Activated naive CD8-positive, alpha-beta T cell treated with anti-CD3 and anti-CD28 coated beads for 36 hours (primary cell): ENCODE measurements around the gene CCNQ. TPM values are rescaled to one million over a fixed set of nuclear protein-coding genes. Genes with fewer than 3 reads are reported as not detected.

Experiments
- DNase-seq: peaks from one replicate; pipeline ENCODE4 v3.0.0; 2021
- H3K27ac Mint-ChIP-seq: one replicate; pipeline ENCODE4 v1.8.0; 2022; ENCODE audit warnings: mild to moderate bottlenecking, moderate library complexity, mixed read lengths
- H3K27me3 Mint-ChIP-seq: one replicate; pipeline ENCODE4 v1.8.0; 2022; ENCODE audit warnings: mild to moderate bottlenecking, mixed read lengths
- H3K36me3 Mint-ChIP-seq: one replicate; pipeline ENCODE4 v1.8.0; 2021; ENCODE audit warnings: mild to moderate bottlenecking, mixed read lengths
- H3K4me1 Mint-ChIP-seq: one replicate; pipeline ENCODE4 v1.8.0; 2021; ENCODE audit warnings: mixed read lengths
- H3K4me3 Mint-ChIP-seq: one replicate; pipeline ENCODE4 v1.8.0; 2022; ENCODE audit warnings: mild to moderate bottlenecking, moderate library complexity, mixed read lengths
- H3K9me3 Mint-ChIP-seq: one replicate; pipeline ENCODE4 v1.8.0; 2022; ENCODE audit warnings: mixed read lengths
- total RNA-seq, 2 experiments: library from RNA; stranded (reverse); gene quantifications; one replicate each; pipeline ENCODE4 v1.2.3, GENCODE V29; 2021

The CCNQ gene
- total RNA-seq, 2 experiments from 2014 or later, result 24.8 to 25.5 TPM

DNA sequence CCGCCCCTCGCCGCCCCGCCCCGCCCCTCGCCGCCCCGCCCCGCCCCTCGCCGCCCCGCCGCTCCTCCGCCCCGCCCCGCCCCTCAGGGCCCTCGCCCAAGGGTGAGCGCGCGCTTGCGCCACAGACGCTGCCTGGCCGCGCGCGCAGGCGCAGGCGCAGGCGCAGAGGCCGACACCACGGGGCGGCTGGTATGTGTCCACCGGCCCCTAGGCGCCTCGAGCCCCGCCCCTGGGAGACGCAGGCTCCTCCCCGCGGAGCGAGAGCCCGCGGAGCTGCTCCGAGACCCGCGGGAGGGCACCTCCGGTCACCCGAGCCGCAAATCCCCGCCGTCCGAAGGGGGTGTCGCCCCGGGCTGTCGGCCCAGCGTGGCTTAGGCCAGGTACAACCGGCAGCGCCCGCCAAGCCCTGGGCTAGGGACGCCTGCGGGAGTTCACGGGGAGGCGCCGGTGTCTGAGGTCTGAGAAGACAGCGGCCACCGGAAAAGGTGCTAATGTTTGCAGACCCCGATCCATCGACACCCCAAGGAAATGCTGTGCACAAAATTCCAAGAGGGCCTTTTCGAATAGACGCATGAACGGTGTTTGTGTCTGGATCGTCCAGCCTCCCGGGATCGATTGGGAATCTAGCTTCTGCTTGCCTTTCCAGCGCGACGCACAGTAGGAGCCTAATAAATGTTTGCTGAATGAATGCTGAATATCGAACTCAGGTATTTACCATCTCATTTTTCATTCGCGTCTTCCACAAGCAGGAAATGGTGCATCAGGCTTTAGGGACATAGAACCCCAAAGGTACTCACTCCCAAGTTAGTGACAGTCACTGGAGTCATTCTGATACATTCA is 473 bp upstream of the CCNQ start:
- H3K9me3 Mint-ChIP-seq, result no peaks in the 10 kb centered on the region

DNA sequence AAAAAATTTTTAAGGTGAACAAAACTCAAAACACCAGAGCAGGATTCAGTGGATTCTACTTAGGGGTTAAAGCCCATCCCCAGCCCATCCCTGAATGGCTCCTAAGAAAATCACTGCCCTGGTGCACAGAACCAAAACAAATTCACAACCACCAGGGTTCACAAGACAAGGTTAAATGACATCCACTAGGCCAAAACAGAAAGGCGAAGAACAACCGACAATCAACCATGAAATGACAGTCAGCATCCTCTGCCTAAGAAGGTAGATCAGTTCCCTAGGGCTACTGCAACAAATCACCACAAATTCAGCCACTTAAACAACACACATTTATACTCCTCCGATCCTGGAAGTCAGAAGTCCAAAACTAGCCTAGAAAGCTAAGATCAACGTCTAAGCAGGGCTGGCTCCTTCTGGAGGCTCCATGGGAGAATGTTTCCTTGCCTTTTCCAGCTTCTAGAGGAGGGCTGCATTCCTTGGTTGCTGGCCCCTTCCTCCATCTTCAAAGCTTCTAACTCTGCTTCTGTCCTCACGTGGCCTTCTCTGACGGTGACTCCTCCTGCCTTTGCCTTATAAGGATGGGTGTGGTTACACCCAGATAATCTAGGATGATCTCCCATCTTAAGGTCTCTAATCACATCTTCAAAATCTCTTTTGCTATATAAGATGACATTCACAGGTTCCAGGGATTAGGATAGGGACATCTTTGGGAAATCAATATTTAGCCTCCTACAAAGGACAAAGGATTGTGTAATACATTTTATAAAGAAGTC is 1.8 kb downstream of the CCNQ start:
- Mint-ChIP-seq H3K4me1 (peaks cover 17% of the 10 kb centered on the region), H3K27me3 (no peaks in the 10 kb centered on the region), H3K36me3 (peaks cover 7% of the 10 kb centered on the region), H3K4me3 (peak overlapping the region; percentile 85), H3K27ac (no peak overlapping the region), H3K9me3 (no peaks in the 10 kb centered on the region)
- DNase-seq, result no peak

More for the DNA sequence above, 473 bp upstream of the CCNQ start:
- Mint-ChIP-seq H3K36me3 (peaks cover 7% of the 10 kb centered on the region), H3K4me1 (peaks cover 20% of the 10 kb centered on the region), H3K27ac (peak overlapping the region; percentile 25), H3K4me3 (peak overlapping the region; percentile 83), H3K27me3 (no peaks in the 10 kb centered on the region)
- peak; percentile 91 for DNase-seq

DNA sequence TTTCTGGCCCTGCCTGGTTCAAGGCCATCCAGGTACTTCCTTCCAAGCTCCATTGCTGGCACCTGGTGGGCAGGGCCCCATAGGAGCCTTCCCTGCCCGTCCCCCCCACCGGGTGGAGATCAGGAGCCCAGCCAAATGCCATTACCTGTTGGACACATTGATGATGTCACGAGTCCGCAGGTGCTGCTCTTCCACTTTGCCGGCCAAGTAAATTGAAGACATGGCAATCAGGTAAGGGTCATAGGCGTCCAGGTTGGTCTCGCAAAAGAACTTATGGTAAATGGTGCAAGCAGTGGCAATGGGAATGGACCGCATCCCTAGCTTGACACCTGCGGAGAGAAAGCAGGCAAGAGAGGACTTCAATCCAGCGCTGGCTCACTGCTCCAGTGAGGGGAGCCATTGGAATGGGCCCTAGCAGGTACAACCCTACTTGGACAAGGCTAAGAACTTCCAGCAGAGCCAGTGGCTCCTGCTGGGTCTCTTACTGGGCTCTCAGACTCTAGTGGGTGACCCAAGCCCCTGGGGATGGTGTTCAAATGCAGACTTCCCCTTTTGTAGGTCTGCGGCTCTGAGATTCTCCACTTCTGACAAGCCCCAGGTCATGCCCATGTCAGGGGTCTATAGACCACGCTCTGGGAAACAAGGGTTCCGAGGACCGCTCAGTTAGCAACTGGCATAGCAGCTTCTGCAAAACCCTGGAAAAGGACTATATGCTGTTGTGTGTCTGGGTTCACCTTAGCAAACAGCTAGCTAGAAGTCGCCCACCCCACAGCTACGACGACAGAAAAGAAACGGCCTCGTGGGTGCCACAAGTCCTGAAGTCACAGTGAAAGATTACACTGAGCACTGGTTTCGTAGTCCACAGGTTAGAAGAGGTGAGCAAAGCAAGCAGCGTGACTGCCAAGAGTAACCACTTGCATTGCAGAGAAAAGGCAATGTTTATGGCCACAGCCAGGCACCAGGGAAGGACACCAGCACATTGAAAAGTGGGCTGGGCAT is 2.8 kb downstream of the CCNQ start:
- Mint-ChIP-seq H3K36me3 (peaks cover 7% of the 10 kb centered on the region), H3K9me3 (no peaks in the 10 kb centered on the region), H3K4me1 (peaks cover 17% of the 10 kb centered on the region), H3K27me3 (no peaks in the 10 kb centered on the region), H3K27ac (no peak overlapping the region), H3K4me3 (no peak overlapping the region)
- DNase-seq, result no peak

- DNase-seq, result no peak
- peaks cover 7% of the 10 kb centered on the region for H3K36me3 Mint-ChIP-seq
- peaks cover 15% of the 10 kb centered on the region for H3K4me1 Mint-ChIP-seq
- no peaks in the 10 kb centered on the region for H3K27me3 Mint-ChIP-seq
- H3K9me3 Mint-ChIP-seq, result no peaks in the 10 kb centered on the region
- H3K4me3 Mint-ChIP-seq, result no peak overlapping the region
- H3K27ac Mint-ChIP-seq, result no peak overlapping the region
These were observed 3.6 kb downstream of the CCNQ start for GRCh38 chrX:153595387-153595786.

DNA sequence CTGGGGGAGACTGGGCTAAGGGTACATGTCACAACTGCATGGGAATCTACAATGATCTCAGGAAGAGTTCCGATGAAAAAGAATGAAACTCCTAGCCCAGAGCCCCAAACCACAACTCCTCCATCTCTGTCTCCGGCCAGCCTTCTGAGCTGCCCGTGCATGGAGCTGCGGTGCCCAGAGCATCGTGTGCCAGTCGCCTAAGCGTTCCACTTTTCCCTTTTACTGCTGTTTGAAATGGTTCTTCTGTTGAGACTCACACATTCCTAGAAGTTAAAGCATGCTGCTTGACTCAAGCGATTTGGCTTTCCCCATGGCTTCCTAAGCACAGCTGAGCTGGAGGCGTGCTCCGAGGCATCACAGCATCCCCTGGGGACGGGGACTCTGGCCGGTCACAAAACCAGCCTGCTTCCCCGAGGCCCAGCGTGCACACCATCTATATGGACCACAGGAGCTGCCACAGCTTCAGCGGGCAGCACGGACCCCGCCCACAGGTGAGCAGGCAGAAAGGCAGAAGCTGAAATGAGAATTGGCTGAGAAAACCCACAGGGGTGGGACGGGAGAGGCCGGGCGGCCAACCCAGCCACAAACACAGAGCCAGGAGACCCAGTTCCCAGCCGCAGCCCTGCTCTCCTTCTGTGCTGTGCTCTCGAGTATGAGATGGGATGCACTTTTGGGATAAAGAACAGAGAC is 5.0 kb downstream of the CCNQ start:
- peaks cover 7% of the 10 kb centered on the region for H3K36me3 Mint-ChIP-seq
- no peak overlapping the region for H3K27ac Mint-ChIP-seq
- H3K9me3 Mint-ChIP-seq, result no peaks in the 10 kb centered on the region
- no peaks in the 10 kb centered on the region for H3K27me3 Mint-ChIP-seq
- no peak for DNase-seq
- no peak overlapping the region for H3K4me3 Mint-ChIP-seq
- H3K4me1 Mint-ChIP-seq, result peaks cover 9% of the 10 kb centered on the region

- no peak overlapping the region for H3K4me3 Mint-ChIP-seq
- H3K27me3 Mint-ChIP-seq, result no peaks in the 10 kb centered on the region
- no peak overlapping the region for H3K27ac Mint-ChIP-seq
- no peaks in the 10 kb centered on the region for H3K9me3 Mint-ChIP-seq
- H3K36me3 Mint-ChIP-seq, result peaks cover 7% of the 10 kb centered on the region
- DNase-seq, result no peak
- peaks cover 9% of the 10 kb centered on the region for H3K4me1 Mint-ChIP-seq
These were observed 5.8 kb downstream of the CCNQ start for GRCh38 chrX:153592966-153593688.

DNA sequence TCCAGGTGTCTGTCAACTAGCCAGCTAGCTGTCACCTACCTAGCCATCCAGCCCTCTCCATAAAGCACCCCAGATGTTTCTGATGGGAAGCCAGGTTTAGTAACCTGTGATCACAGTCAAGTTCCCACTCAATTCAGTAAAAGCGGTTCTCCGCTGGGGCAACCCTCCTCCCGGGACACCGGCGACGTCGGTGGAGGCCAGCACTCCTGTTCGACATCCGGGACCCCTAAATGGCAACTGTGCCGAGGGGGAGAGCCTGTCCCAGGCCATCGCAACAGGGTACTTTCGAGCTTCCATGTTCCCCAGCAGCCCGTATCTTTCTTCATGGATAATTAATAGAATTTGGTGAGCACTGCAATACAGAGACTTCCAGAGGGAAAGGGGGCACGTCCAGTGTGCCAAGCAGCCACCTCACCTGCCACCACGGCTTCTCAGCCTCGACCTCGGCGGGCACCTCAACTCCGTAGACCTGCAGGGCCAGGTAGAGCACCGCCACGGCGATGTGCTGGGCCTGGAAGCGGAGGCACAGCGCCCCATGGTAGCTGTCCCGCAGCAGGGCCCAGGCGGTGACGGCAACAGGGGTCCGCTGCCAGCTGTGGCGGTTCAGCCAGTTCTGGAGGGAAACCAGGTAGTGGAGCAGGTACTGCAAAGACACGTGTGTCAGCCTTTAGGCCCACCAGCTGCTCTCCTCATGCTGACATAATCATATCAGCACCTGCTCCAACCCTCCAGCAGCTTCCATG is 6.7 kb downstream of the CCNQ start:
- DNase-seq, result no peak
- H3K36me3 Mint-ChIP-seq, result peaks cover 4% of the 10 kb centered on the region
- no peaks in the 10 kb centered on the region for H3K9me3 Mint-ChIP-seq
- H3K27me3 Mint-ChIP-seq, result no peaks in the 10 kb centered on the region
- no peak overlapping the region for H3K27ac Mint-ChIP-seq
- H3K4me3 Mint-ChIP-seq, result no peak overlapping the region
- H3K4me1 Mint-ChIP-seq, result peaks cover 3% of the 10 kb centered on the region

DNA sequence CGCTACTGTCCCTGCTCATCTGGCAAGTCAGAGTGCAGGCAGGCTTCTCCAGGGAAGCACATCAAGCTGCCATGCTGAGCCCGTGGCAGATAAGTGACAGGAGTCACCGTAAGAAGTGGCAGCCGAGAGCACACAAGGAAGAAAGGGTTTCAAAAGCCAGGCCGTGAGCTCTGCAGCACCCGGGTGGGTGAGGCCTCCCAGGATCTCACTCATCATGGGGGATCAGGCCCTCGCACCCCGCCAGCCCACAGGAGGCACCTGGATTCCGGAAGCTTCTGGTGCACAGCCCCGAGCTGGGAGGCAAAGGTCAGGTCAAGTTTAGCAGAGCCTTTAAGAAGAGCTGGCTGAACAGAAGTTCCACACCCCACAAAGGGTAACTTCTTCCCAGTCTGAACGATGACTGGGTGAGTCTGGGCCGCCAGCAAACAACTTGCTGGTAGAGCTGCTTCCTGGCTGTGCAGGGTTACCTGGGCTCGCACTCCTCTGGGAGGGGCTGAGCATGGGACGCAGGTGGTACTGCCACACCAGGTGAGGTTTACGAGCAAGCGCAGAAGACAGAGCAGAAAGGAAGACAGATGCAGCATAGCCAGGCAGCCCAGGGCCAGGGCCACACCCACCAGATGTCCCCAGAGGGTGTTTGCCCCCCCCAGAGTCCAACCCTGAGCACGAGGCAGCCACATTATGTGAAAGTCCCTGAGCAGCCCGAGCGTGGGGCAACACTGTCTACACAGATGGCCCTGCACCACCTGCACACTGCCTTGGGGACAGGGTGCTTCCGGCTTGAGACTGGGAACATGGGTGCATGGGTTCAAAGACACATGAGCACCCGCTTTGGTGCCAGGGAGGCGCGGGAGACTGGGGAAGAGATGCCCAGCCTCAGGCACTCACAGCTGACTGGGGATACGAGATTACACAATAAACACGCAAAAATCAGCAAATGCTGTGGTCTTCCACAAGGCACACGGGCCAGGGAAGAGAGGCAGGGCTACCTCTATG is 7.7 kb downstream of the CCNQ start:
- H3K4me3 Mint-ChIP-seq, result no peak overlapping the region

DNA sequence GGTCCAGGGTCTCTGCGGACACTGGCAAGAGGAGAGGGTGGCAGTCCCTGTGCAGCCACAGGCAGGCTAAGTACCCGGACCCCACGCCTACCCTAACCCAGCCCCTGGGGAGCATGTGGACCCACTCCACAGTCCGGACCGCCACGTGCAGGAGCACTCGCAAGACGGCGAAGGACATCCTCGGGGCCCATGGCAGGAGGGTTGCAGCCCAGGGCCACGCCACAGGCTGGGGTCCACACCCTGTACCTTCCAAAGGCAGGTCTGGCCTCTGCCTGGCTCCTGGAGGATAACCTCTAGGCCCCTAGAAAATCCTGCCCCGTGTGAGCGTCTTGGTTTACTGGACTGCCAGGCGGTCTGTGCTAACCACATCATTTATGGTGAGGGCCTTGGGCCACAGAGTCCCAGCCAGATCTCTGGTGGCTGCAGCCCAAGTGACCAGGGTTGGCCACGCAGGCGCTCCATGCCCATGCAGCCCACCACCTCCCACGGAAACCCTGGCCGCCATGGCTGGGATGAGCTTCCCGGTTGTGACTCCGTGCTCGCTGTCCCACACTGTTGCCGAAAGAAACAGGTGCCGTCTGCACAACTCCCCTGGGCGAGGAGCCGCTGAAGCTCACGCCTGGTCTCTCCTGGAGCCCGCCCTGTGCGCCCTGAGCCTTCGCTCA is 10.0 kb downstream of the CCNQ start:
- H3K27ac Mint-ChIP-seq, result no peak overlapping the region
- no peak overlapping the region for H3K4me3 Mint-ChIP-seq
- no peaks in the 10 kb centered on the region for H3K36me3 Mint-ChIP-seq
- H3K9me3 Mint-ChIP-seq, result no peaks in the 10 kb centered on the region
- DNase-seq, result no peak
- H3K27me3 Mint-ChIP-seq, result no peaks in the 10 kb centered on the region
- H3K4me1 Mint-ChIP-seq, result peaks cover 1% of the 10 kb centered on the region

More for the DNA sequence above, 7.7 kb downstream of the CCNQ start:
- Mint-ChIP-seq H3K27me3 (no peaks in the 10 kb centered on the region), H3K9me3 (no peaks in the 10 kb centered on the region), H3K36me3 (no peaks in the 10 kb centered on the region), H3K4me1 (no peaks in the 10 kb centered on the region), H3K27ac (peak overlapping the region; percentile 42)
- DNase-seq, result no peak

DNA sequence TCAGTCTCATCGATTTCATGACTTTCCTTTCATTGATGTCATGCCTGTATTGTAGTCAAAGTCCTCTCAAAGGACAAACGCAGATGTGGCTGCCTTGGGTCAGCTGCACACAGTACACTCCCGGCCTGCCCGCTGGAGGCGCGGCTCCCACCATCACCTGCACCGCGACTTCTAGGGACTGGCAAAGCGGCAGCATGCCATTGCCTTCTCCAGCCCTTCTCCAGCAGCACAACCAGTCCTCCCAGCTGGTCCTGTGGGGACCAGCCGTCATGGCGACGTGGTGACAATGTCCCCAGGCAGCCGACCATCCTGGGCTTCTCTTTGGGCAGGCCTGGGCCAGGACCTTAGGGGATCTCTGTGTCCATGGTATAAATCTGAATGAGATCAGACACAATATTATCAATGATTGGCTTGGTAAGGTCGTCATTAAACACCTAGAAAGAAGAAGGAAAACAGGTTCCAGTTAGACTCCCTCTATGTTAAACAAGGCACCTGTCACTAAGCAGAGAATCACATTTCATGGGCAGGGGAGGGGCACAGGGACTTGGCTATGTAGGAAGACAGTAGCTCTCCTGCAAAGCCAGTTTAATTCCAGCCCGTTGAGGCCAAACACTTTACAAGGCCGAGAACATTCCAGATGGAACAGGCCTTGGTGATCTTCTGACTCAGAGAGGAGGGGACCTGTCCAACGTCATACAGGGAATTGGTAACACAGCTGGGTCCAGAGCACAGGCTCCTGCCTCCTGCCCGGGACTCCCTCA is 10.7 kb downstream of the CCNQ start:
- Mint-ChIP-seq H3K36me3 (no peaks in the 10 kb centered on the region), H3K27ac (no peak overlapping the region), H3K4me3 (no peak overlapping the region), H3K9me3 (no peaks in the 10 kb centered on the region), H3K27me3 (no peaks in the 10 kb centered on the region), H3K4me1 (peaks cover 6% of the 10 kb centered on the region)
- no peak for DNase-seq

DNA sequence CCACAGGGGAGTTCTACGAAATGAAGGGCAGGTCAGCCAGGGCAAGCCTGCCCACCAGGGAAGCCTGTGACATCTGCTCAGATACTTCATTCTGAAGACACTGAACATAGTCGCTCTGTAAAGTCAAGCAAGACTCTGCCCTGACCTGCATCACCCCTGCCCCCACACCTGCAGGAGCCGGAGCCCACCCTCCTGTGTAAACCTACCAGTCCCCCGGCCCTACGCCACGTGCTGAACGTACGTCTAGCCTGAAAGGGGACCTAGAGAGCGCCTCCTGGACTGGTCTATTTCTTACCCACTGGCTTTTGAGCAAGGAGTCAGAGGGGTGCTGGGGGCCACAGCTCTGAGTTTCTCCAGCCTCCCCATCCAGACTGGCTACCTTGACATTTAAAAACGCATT is 11.6 kb downstream of the CCNQ start:
- DNase-seq, result no peak
- Mint-ChIP-seq H3K27me3 (no peaks in the 10 kb centered on the region), H3K4me1 (peaks cover 14% of the 10 kb centered on the region), H3K4me3 (no peak overlapping the region), H3K27ac (no peak overlapping the region), H3K36me3 (no peaks in the 10 kb centered on the region), H3K9me3 (no peaks in the 10 kb centered on the region)
